Pancreas (tissue), 10 donors: ENCODE results near the gene FNDC3B. TPM values are rescaled to one million over a fixed set of nuclear protein-coding genes. Genes with fewer than 3 reads are reported as not detected.
A peak's percentile ranks its signal among the peaks of the same experiment; 100 is the strongest.

Experiments
- ATAC-seq, 4 donors: fragments of 200-7000 bp; cut with Tn5 transposase; one replicate each; pipeline versions ENCODE4 v1.8.0 to v1.9.1; 2020; ENCODE audit warnings: mild to moderate bottlenecking in 4 of 4, moderate library complexity in 4 of 4
- DNase-seq, 6 donors: peaks; one replicate each; pipeline ENCODE4 v3.0.0-alpha.2; 2020
- FAIRE-seq: peaks from 2 replicates; lab custom pipeline; 2012; peaks lifted over from hg19 to GRCh38; lab: Jason Lieb, UNC
- H3K27ac ChIP-seq, 4 donors: fragments of 200-600 bp; sonication (generic); 1 replicate in 3 of 4; 2 replicates in 1 of 4; pipeline versions ENCODE4 v1.5.0 to v1.8.0; 2020
- H3K27me3 ChIP-seq, 4 donors: fragments of 200-600 bp; one replicate each; pipeline ENCODE4 v1.8.0; 2021
- H3K36me3 ChIP-seq, 3 donors: fragments of 200-600 bp; sonication (generic) in 1 of 3; one replicate each; pipeline versions ENCODE4 v1.5.0 to v1.8.0; 2020 to 2021
- H3K4me1 ChIP-seq, 3 donors: fragments of 200-600 bp; one replicate each; pipeline ENCODE4 v1.8.0; 2021
- H3K4me3 ChIP-seq, 4 donors: fragments of 200-600 bp; sonication (generic) in 2 of 4; one replicate each; pipeline versions ENCODE4 v1.5.0 to v1.8.0; 2020 to 2021
- H3K9me3 ChIP-seq, 4 donors: fragments of 200-600 bp; one replicate each; pipeline ENCODE4 v1.8.0; 2021
- CTCF ChIP-seq, 4 donors: fragments of 200-600 bp; sonication (generic) in 3 of 4; IDR thresholded peaks; one replicate each; pipeline versions ENCODE4 v1.5.0 to v1.8.0; 2021; ENCODE audit warnings: antibody characterized with exemption in 4 of 4
- WGBS, 2 donors: extraction: QIAGEN DNeasy Blood & Tissue Kit; methylation state at CpG; one replicate each; pipeline ENCODE4 v1.1.7; 2013; 5-methylcytosine and 5-hydroxymethylcytosine counted together
- intact Hi-C, 3 donors: fragments of 100-400 bp; cut with DNase I; formaldehyde crosslinking; loops; one replicate each; pipeline versions ENCODE4 v1.11.1 to v1.14.2; 2022
- polyA plus RNA-seq, 2 donors: library from polyadenylated mRNA; stranded (reverse); fragments of 200-250 nt; gene quantifications; one replicate each; pipeline ENCODE4 v1.2.3, GENCODE V29; 2013
- total RNA-seq, 6 donors: library from RNA; stranded (reverse); fragmentation: NEBNext Ultra II Directional in 4 of 6; extraction: Animal tissue kit (Norgen Biotek cat#: 25700) in 4 of 6; gene quantifications; one replicate each; pipeline versions ENCODE4 v1.2.1 to v1.2.4, GENCODE V29; 2021 to 2023
- donor health status: healthy with polysubstance abuse.
- donor health status: DM: no; HTN: no; CAD: no; lungs with moderate emphysema.
- donor health status: DM: no; HTN: no; CAD: no.
- donor health status: control.
- donor health status: control.
- donor health status: Bipolar disorder and iron deficiency.
- donor health status: DM: yes; HTN: yes; CAD: no.
- donor health status: DM: no; HTN: no; CAD: no.
- donor health status: DM: no; HTN: no; CAD: no.
- donor health status: DM: yes; HTN: yes; CAD: no.

The FNDC3B gene
- total and polyA plus RNA-seq, 8 donors, result 9.3 to 126 (median 73.2) TPM

DNA sequence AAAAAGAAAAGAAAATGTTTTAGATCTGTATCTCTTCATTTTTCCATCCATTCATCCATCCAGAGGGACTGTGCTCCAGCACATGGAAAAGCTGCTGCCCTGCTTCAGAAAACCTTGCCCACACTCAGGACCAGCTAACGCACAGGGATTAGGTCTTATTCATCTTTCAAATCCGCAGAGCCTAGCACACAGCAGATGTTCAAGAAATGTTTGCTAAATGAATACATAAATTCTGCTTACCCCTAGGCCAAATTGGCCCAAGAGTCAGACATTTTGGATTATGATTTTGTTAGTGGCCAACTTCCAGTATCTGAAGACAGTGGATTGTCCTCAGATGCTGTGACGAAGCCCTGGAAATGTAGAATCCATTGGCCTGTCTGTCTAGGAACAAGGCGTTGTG lies 337.5 kb downstream of the FNDC3B start:
- Histone ChIP-seq H3K27me3 (no peaks in the 10 kb centered on the region), H3K4me1 (peaks cover 0 to 7% (median 7%) of the 10 kb centered on the region in 3 donors), H3K4me3 (no peak overlapping the region), H3K36me3 (peaks cover 4 to 39% (median 29%) of the 10 kb centered on the region in 3 donors), H3K9me3 (no peaks in the 10 kb centered on the region), H3K27ac (no peak overlapping the region)
- no peak for DNase-seq
- intact Hi-C loops, result no loop called here
- WGBS, 2 donors, result 92 to 95% methylated on average over 4 of the region's 4 CpGs
- no peak for TF ChIP-seq CTCF (IDR thresholded peaks at IDR 0.05)
- peak in 1 of 4 donors; percentile 17 for ATAC-seq
- FAIRE-seq, result no peak

- TF ChIP-seq CTCF (IDR thresholded peaks at IDR 0.05), result no peak
- WGBS, 2 donors, result 91 to 98% methylated on average over 2 of the region's 2 CpGs
- no peak overlapping the region for H3K4me3 ChIP-seq
- no peaks in the 10 kb centered on the region for H3K27me3 ChIP-seq
- intact Hi-C loops, result no loop called here
- H3K27ac ChIP-seq, result peak overlapping the region in 1 of 4 donors; percentile 12
- FAIRE-seq (no peak), DNase-seq (no peak), ATAC-seq (no peak)
- H3K4me1 ChIP-seq, result peaks cover 0 to 7% (median 7%) of the 10 kb centered on the region in 3 donors
- H3K36me3 ChIP-seq, result peaks cover 4 to 32% (median 29%) of the 10 kb centered on the region in 3 donors
- no peaks in the 10 kb centered on the region for H3K9me3 ChIP-seq
These were observed 339.1 kb downstream of the FNDC3B start for GRCh38 chr3:172378439-172378838.

GRCh38 chr3:172379372-172379771 lies 340.0 kb downstream of the FNDC3B start:
- no peaks in the 10 kb centered on the region for H3K27me3 ChIP-seq
- no peak for TF ChIP-seq CTCF (IDR thresholded peaks at IDR 0.05)
- intact Hi-C loops, result no loop called here
- peaks cover 4 to 29% (median 28%) of the 10 kb centered on the region in 3 donors for H3K36me3 ChIP-seq
- ATAC-seq (no peak), DNase-seq (no peak), FAIRE-seq (no peak)
- peaks cover 0 to 7% (median 7%) of the 10 kb centered on the region in 3 donors for H3K4me1 ChIP-seq
- H3K9me3 ChIP-seq, result no peaks in the 10 kb centered on the region
- H3K27ac ChIP-seq, result no peak overlapping the region
- WGBS, 2 donors, result 91 to 92% methylated on average over 2 of the region's 2 CpGs
- H3K4me3 ChIP-seq, result no peak overlapping the region

- ATAC-seq, result no peak
- H3K4me1 ChIP-seq, result peaks cover 0 to 7% (median 5%) of the 10 kb centered on the region in 3 donors
- H3K27me3 ChIP-seq, result no peaks in the 10 kb centered on the region
- 97 to 100% methylated on average over 2 of the region's 2 CpGs for WGBS, 2 donors
- no peaks in the 10 kb centered on the region for H3K9me3 ChIP-seq
- TF ChIP-seq CTCF (IDR thresholded peaks at IDR 0.05), result no peak
- H3K36me3 ChIP-seq, result peaks cover 4 to 29% (median 27%) of the 10 kb centered on the region in 3 donors
- H3K27ac ChIP-seq, result no peak overlapping the region
- no peak for DNase-seq
- FAIRE-seq, result no peak
- H3K4me3 ChIP-seq, result no peak overlapping the region
- intact Hi-C loops, result no loop called here
These were observed 341.3 kb downstream of the FNDC3B start for GRCh38 chr3:172380632-172381031.

GRCh38 chr3:172383306-172383796 lies 344.0 kb downstream of the FNDC3B start:
- ATAC-seq (no peak), FAIRE-seq (no peak), DNase-seq (no peak)
- 66 to 75% methylated on average over 3 of the region's 3 CpGs for WGBS, 2 donors
- H3K4me1 ChIP-seq, result peaks cover 0 to 2% (median 0%) of the 10 kb centered on the region in 3 donors
- H3K36me3 ChIP-seq, result peaks cover 0 to 28% (median 24%) of the 10 kb centered on the region in 3 donors
- no peak overlapping the region for H3K27ac ChIP-seq
- no peak for TF ChIP-seq CTCF (IDR thresholded peaks at IDR 0.05)
- H3K4me3 ChIP-seq, result no peak overlapping the region
- intact Hi-C loops, result no loop called here
- no peaks in the 10 kb centered on the region for H3K9me3 ChIP-seq
- no peaks in the 10 kb centered on the region for H3K27me3 ChIP-seq
